Gastrocnemius medialis (tissue), 4 donors: ENCODE measurements around the gene GSTCD. TPM values are rescaled to one million over a fixed set of nuclear protein-coding genes. Genes with fewer than 3 reads are reported as not detected.

ENCODE experiments used
- ATAC-seq, 2 donors: fragments of 150-250 bp; one replicate each; pipeline ENCODE4 v1.9.1; 2016
- DNase-seq, 2 donors: peaks; one replicate each; pipeline ENCODE4 v3.0.0-alpha.2; 2019
- H3K27ac ChIP-seq, 4 donors: fragments of 200-600 bp; sonication (generic); 1 replicate in 1 of 4; 2 replicates in 3 of 4; pipeline ENCODE4 v1.5.1; 2016 to 2018; ENCODE audit warnings: mild to moderate bottlenecking in 2 of 4, moderate library complexity in 1 of 4
- H3K27me3 ChIP-seq, 3 donors: fragments of 200-600 bp; sonication (generic) in 2 of 3; 1 replicate in 1 of 3; 2 replicates in 2 of 3; pipeline versions ENCODE4 v1.5.1 to v1.6.0; 2016 to 2019; ENCODE audit warnings: mild to moderate bottlenecking in 1 of 3, moderate library complexity in 1 of 3
- H3K36me3 ChIP-seq, 2 donors: fragments of 200-600 bp; sonication (generic) in 1 of 2; one replicate each; pipeline ENCODE4 v1.5.1; 2017 to 2018
- H3K4me1 ChIP-seq, 2 donors: fragments of 200-600 bp; sonication (generic) in 1 of 2; one replicate each; pipeline ENCODE4 v1.5.1; 2016 to 2017; ENCODE audit warnings: mild to moderate bottlenecking in 2 of 2
- H3K4me3 ChIP-seq, 4 donors: fragments of 200-600 bp; sonication (generic) in 3 of 4; 1 replicate in 1 of 4; 2 replicates in 3 of 4; pipeline ENCODE4 v1.5.1; 2016 to 2019; ENCODE audit warnings: mild to moderate bottlenecking in 2 of 4
- H3K9me3 ChIP-seq, 3 donors: fragments of 200-600 bp; sonication (generic) in 2 of 3; 1 replicate in 1 of 3; 2 replicates in 2 of 3; pipeline ENCODE4 v1.5.1; 2016 to 2019
- POLR2A ChIP-seq, 2 donors: fragments of 450-650 bp; IDR thresholded peaks; one replicate each; pipeline ENCODE4 v1.6.1; 2017; ENCODE audit warnings: antibody characterized with exemption in 2 of 2, mild to moderate bottlenecking in 2 of 2, moderate library complexity in 2 of 2
- in situ Hi-C, 4 donors: fragments of 200-750 bp; cut with MboI; loops; one replicate each; pipeline versions ENCODE4 v1.15.0 to v1.8.0; 2017; ENCODE audit warnings: low sequenced_read_pairs in 4 of 4
- intact Hi-C: fragments of 100-400 bp; cut with DNase I; formaldehyde crosslinking; loops from one replicate; pipeline ENCODE4 v1.15.1; 2023; ENCODE audit warnings: low total_unique reads
- total RNA-seq, 4 donors: library from RNA; depleted of rRNA; stranded (reverse); fragments of >200 nt; gene quantifications; one replicate each; pipeline versions ENCODE4 v1.1.0 to v1.2.3, GENCODE V29; 2016
- TF ChIP-seq, protein P1 (sequence below), 5 experiments: fragments of 450-650 bp in 3 of 5; fragments of 200-600 bp in 2 of 5; sonication (generic) in 2 of 5; IDR thresholded peaks in 4 of 5; conservative IDR thresholded peaks in 1 of 5; 1 replicate in 4 of 5; 2 replicates in 1 of 5; pipeline ENCODE4 v1.5.1; 2016 to 2019; ENCODE audit warnings: antibody characterized with exemption in 5 of 5, mild to moderate bottlenecking in 3 of 5, moderate library complexity in 3 of 5

The GSTCD gene
- total RNA-seq, 4 donors from 2014 or later: 1.8 to 15.0 (median 5.6) TPM

DNA sequence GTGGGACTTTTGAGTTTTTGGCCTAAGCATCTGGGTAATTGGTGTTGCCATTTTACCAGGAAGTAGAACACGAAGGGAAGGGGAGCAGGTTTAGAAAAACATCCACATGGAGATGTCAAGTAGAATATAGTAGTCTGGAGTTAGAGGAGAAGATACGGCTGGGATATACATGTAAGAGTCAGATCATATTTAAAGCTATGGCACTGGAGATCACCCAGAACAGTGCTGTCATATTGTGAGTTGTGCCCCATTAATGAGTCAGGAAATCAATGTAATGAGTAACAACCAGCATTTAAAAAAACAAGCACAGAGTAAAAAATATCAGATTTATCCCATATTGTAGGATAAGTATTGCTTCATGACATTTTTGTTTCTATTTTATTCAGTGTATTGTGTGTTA is 4.2 kb downstream of the GSTCD start:
- Histone ChIP-seq H3K4me1 (peaks cover 21 to 33% of the 10 kb centered on the region in 2 donors), H3K27me3 (no peaks in the 10 kb centered on the region), H3K4me3 (no peak overlapping the region), H3K36me3 (no peaks in the 10 kb centered on the region), H3K9me3 (no peaks in the 10 kb centered on the region), H3K27ac (no peak overlapping the region)
- intact Hi-C loops (no loop called here), in situ Hi-C loops (loop anchor here in 3 of 4 donors (10.0 to 25.0 kb wide), 3 partner anchors 188 to 575 kb away; partner anchors contain the start of gene TET2 (in 2 of the 3))
- no peak for TF ChIP-seq POLR2A (IDR thresholded peaks at IDR 0.05)
- TF ChIP-seq, protein P1, sequence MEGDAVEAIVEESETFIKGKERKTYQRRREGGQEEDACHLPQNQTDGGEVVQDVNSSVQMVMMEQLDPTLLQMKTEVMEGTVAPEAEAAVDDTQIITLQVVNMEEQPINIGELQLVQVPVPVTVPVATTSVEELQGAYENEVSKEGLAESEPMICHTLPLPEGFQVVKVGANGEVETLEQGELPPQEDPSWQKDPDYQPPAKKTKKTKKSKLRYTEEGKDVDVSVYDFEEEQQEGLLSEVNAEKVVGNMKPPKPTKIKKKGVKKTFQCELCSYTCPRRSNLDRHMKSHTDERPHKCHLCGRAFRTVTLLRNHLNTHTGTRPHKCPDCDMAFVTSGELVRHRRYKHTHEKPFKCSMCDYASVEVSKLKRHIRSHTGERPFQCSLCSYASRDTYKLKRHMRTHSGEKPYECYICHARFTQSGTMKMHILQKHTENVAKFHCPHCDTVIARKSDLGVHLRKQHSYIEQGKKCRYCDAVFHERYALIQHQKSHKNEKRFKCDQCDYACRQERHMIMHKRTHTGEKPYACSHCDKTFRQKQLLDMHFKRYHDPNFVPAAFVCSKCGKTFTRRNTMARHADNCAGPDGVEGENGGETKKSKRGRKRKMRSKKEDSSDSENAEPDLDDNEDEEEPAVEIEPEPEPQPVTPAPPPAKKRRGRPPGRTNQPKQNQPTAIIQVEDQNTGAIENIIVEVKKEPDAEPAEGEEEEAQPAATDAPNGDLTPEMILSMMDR (IDR thresholded peaks at IDR 0.05 in 4 of 5, conservative IDR thresholded peaks at IDR 0.05 in 1 of 5): no peak
- DNase-seq: no peak
- ATAC-seq: no peak

DNA sequence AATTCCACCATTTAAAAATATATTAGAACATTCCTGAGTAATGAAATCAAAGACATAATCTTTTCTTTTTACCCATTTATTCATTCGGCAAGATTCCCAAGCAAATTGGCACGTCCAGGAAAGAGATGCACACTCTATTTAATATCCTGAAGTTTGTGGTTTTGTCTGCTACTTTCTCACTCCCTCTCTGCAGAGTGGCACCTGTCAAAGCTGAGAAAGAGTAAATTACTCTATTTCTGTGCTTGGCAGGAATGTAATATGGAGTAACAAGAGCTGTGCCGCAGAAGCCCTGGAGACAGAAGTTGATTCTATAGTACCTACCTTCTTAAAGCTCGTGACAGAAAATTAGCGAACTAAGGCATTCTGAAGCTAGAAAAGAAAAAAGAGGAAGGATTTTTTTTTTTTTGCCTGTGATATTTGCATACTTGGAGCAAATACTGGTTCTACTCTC is 5.5 kb downstream of the GSTCD start:
- TF ChIP-seq, protein P1 (IDR thresholded peaks at IDR 0.05 in 4 of 5, conservative IDR thresholded peaks at IDR 0.05 in 1 of 5): no peak
- Histone ChIP-seq H3K9me3 (no peaks in the 10 kb centered on the region), H3K27ac (no peak overlapping the region), H3K4me3 (peak overlapping the region in 2 of 4 donors; percentile 15 to 28), H3K27me3 (no peaks in the 10 kb centered on the region), H3K36me3 (no peaks in the 10 kb centered on the region), H3K4me1 (peaks cover 21 to 30% of the 10 kb centered on the region in 2 donors)
- intact Hi-C loops (no loop called here), in situ Hi-C loops (loop anchor here in 3 of 4 donors (10.0 to 25.0 kb wide), 3 partner anchors 189 to 577 kb away; partner anchors contain the start of gene TET2 (in 2 of the 3))
- DNase-seq (no peak), ATAC-seq (peak in 1 of 2 donors; percentile 51)

DNA sequence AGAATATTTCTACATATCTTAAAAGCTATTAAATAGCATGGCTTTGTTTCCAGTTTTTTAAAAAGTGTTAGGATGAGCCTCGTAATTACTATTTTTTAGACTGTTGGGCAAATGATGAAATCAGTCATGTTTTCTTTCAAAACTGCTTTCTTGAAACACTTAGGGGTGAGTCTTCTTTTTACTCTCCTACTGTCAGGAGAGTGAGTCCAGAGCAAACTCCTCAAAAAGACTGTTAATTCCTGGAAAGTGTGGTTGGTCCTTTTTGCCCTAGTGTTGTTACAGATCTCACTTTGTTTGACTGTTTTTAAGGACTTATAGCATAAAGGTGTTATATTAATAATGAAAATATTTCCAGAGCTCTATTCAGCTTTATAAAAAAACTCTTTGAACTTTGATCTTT is 6.3 kb downstream of the GSTCD start:
- DNase-seq (no peak), ATAC-seq (no peak)
- no peaks in the 10 kb centered on the region for H3K9me3 ChIP-seq
- H3K36me3 ChIP-seq: no peaks in the 10 kb centered on the region
- H3K27ac ChIP-seq: no peak overlapping the region
- H3K27me3 ChIP-seq: no peaks in the 10 kb centered on the region
- in situ Hi-C loops: loop anchor here in 3 of 4 donors (10.0 to 25.0 kb wide), 3 partner anchors 190 to 578 kb away; partner anchors contain the start of gene TET2 (in 2 of the 3)
- intact Hi-C loops: loop anchor here (5.0 kb wide), 1 partner anchor 193 kb away; no protein-coding TSS in a partner anchor
- TF ChIP-seq, protein P1 (IDR thresholded peaks at IDR 0.05 in 4 of 5, conservative IDR thresholded peaks at IDR 0.05 in 1 of 5): no peak
- no peak for TF ChIP-seq POLR2A (IDR thresholded peaks at IDR 0.05)
- peaks cover 13 to 23% of the 10 kb centered on the region in 2 donors for H3K4me1 ChIP-seq
- peak overlapping the region in 1 of 4 donors; percentile 28 for H3K4me3 ChIP-seq

DNA sequence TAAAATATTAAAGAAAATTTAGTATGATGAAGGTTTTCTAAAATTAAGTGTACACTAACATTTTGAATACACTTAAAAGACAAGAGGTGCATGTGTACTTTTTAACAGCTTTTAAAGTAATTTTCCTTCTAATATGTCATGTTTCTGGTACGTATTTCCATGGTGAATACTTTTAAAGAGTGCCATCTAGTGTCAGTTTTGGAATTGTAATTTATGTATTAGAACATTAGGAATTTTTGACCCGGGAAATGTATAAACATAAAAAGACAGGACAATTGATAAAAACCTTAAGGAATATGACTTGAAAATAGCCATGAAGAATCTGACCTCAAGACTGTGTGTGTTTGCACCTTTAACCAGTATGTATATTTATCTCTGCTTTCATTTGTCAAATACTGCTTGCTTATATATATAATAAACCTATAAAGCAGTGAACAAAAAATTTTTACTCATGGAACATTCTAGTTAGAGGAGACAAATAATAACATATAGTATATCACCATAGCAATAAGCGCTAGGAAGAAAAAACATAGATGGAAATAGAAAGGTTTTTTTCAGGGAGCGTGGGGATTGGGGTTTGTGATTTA is 7.2 kb downstream of the GSTCD start:
- DNase-seq: no peak
- TF ChIP-seq, protein P1 (IDR thresholded peaks at IDR 0.05 in 4 of 5, conservative IDR thresholded peaks at IDR 0.05 in 1 of 5): peak in 4 of 5 experiments; percentile 23 to 59 (median 43)
- TF ChIP-seq POLR2A (IDR thresholded peaks at IDR 0.05): no peak
- H3K4me3 ChIP-seq: peak overlapping the region in 1 of 4 donors; percentile 26
- peaks cover 13 to 16% of the 10 kb centered on the region in 2 donors for H3K4me1 ChIP-seq
- intact Hi-C loops: loop anchor here (5.0 kb wide), 1 partner anchor 193 kb away; no protein-coding TSS in a partner anchor
- no peaks in the 10 kb centered on the region for H3K36me3 ChIP-seq
- ATAC-seq: no peak
- no peaks in the 10 kb centered on the region for H3K27me3 ChIP-seq
- in situ Hi-C loops: loop anchor here in 3 of 4 donors (10.0 to 25.0 kb wide), 3 partner anchors 191 to 578 kb away; partner anchors contain the start of gene TET2 (in 2 of the 3)
- H3K27ac ChIP-seq: no peak overlapping the region
- H3K9me3 ChIP-seq: no peaks in the 10 kb centered on the region
